Breast epithelium (tissue), 4 donors: ENCODE data around the gene SIN3B. TPM values are rescaled to one million over a fixed set of nuclear protein-coding genes. Genes with fewer than 3 reads are reported as not detected.

Experiments used
- DNase-seq, 2 donors: peaks; one replicate each; pipeline ENCODE4 v3.0.0-alpha.2; 2019; ENCODE audit warnings: low spot score in 2 of 2
- H3K27ac ChIP-seq, 2 donors: fragments of 200-600 bp; sonication (generic) in 1 of 2; one replicate each; pipeline ENCODE4 v1.5.1; 2016 to 2019; ENCODE audit warnings: mild to moderate bottlenecking in 1 of 2
- H3K27me3 ChIP-seq, 2 donors: fragments of 200-600 bp; sonication (generic) in 1 of 2; one replicate each; pipeline versions ENCODE4 v1.5.1 to v1.6.0; 2017 to 2019; ENCODE audit warnings: control low read depth in 1 of 2, mild to moderate bottlenecking in 1 of 2
- H3K36me3 ChIP-seq: fragments of 200-600 bp; one replicate; pipeline ENCODE4 v1.5.1; 2019
- H3K4me1 ChIP-seq, 2 donors: fragments of 200-600 bp; sonication (generic); one replicate each; pipeline ENCODE4 v1.5.1; 2016 to 2019; ENCODE audit warnings: control low read depth in 1 of 2
- H3K4me3 ChIP-seq, 3 donors: fragments of 200-600 bp; sonication (generic); 1 replicate in 2 of 3; 2 replicates in 1 of 3; pipeline ENCODE4 v1.5.1; 2016 to 2019; ENCODE audit warnings: mild to moderate bottlenecking in 3 of 3, moderate library complexity in 2 of 3
- H3K9me3 ChIP-seq, 2 donors: fragments of 200-600 bp; sonication (generic) in 1 of 2; one replicate each; pipeline ENCODE4 v1.5.1; 2016 to 2019; ENCODE audit warnings: control low read depth in 1 of 2
- POLR2A ChIP-seq: fragments of 450-650 bp; IDR thresholded peaks from one replicate; pipeline ENCODE4 v1.6.1; 2016; ENCODE audit warnings: antibody characterized with exemption, mild to moderate bottlenecking, moderate library complexity
- POLR2AphosphoS5 ChIP-seq, 3 donors: sonication (generic); formaldehyde crosslinking; IDR thresholded peaks; one replicate each; pipeline ENCODE4 v1.6.1; 2017; ENCODE audit warnings: antibody characterized with exemption in 3 of 3
- intact Hi-C: fragments of 100-400 bp; cut with DNase I; formaldehyde crosslinking; loops from one replicate; pipeline ENCODE4 v1.15.1; 2023; ENCODE audit warnings: low total_unique reads
- total RNA-seq, 3 donors: library from RNA; depleted of rRNA; stranded (reverse); fragments of >200 nt; gene quantifications; one replicate each; pipeline ENCODE4 v1.1.0, GENCODE V29; 2016
- TF ChIP-seq, protein P1 (sequence below), 3 donors: fragments of 450-650 bp; IDR thresholded peaks; one replicate each; pipeline ENCODE4 v1.5.1; 2016 to 2017; ENCODE audit warnings: antibody characterized with exemption in 3 of 3, mild to moderate bottlenecking in 3 of 3, moderate library complexity in 3 of 3

Gene SIN3B
- total RNA-seq, 3 donors from 2014 or later: 43.2 to 88.5 (median 48.1) TPM

- intact Hi-C loops: no loop called here
- no peaks in the 10 kb centered on the region for H3K27me3 ChIP-seq
- peaks cover 0 to 5% of the 10 kb centered on the region in 2 donors for H3K4me1 ChIP-seq
- no peaks in the 10 kb centered on the region for H3K9me3 ChIP-seq
- H3K36me3 ChIP-seq: no peaks in the 10 kb centered on the region
- TF ChIP-seq, protein P1, sequence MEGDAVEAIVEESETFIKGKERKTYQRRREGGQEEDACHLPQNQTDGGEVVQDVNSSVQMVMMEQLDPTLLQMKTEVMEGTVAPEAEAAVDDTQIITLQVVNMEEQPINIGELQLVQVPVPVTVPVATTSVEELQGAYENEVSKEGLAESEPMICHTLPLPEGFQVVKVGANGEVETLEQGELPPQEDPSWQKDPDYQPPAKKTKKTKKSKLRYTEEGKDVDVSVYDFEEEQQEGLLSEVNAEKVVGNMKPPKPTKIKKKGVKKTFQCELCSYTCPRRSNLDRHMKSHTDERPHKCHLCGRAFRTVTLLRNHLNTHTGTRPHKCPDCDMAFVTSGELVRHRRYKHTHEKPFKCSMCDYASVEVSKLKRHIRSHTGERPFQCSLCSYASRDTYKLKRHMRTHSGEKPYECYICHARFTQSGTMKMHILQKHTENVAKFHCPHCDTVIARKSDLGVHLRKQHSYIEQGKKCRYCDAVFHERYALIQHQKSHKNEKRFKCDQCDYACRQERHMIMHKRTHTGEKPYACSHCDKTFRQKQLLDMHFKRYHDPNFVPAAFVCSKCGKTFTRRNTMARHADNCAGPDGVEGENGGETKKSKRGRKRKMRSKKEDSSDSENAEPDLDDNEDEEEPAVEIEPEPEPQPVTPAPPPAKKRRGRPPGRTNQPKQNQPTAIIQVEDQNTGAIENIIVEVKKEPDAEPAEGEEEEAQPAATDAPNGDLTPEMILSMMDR (IDR thresholded peaks at IDR 0.05): no peak
- peak in 2 of 3 donors; percentile 24 to 46 for TF ChIP-seq POLR2AphosphoS5 (IDR thresholded peaks at IDR 0.05)
- H3K27ac ChIP-seq: peak within 1 kb of the TSS; percentile 52 to 69
- peak within 1 kb of the TSS; percentile 2 to 59 (median 45) for H3K4me3 ChIP-seq
- DNase-seq: peak in 1 of 2 donors; percentile 42
Observed at GRCh38 chr19:16888629-16889365, 59.6 kb downstream of the SIN3B start, which contains the start of gene F2RL3. Gene F2RL3 (plus strand): TSS chr19:16888999. CDS start chr19:16889190, 191 bp downstream.

- Histone ChIP-seq H3K9me3 (no peaks in the 10 kb centered on the region), H3K4me3 (peak overlapping the region; percentile 2 to 59 (median 45)), H3K27ac (peak overlapping the region; percentile 52 to 69), H3K36me3 (no peaks in the 10 kb centered on the region), H3K4me1 (peaks cover 0 to 5% of the 10 kb centered on the region in 2 donors), H3K27me3 (no peaks in the 10 kb centered on the region)
- no peak for TF ChIP-seq POLR2AphosphoS5 (IDR thresholded peaks at IDR 0.05)
- TF ChIP-seq, protein P1 (IDR thresholded peaks at IDR 0.05): no peak
- intact Hi-C loops: no loop called here
- no peak for DNase-seq
Observed at GRCh38 chr19:16889366-16889882, 60.2 kb downstream of the SIN3B start.

GRCh38 chr19:16889883-16890460, 60.8 kb downstream of the SIN3B start:
- TF ChIP-seq POLR2A (no peak), POLR2AphosphoS5 (IDR thresholded peaks at IDR 0.05) (no peak)
- TF ChIP-seq, protein P1 (IDR thresholded peaks at IDR 0.05): no peak
- Histone ChIP-seq H3K36me3 (no peaks in the 10 kb centered on the region), H3K4me1 (peaks cover 0 to 5% of the 10 kb centered on the region in 2 donors), H3K27me3 (no peaks in the 10 kb centered on the region), H3K9me3 (no peaks in the 10 kb centered on the region), H3K27ac (peak overlapping the region; percentile 52 to 69), H3K4me3 (peak overlapping the region in 2 of 3 donors; percentile 45 to 59)
- DNase-seq: no peak
- intact Hi-C loops: no loop called here

GRCh38 chr19:16890461-16891184, 61.4 kb downstream of the SIN3B start:
- Histone ChIP-seq H3K27me3 (no peaks in the 10 kb centered on the region), H3K4me1 (peaks cover 0 to 5% of the 10 kb centered on the region in 2 donors), H3K27ac (peak overlapping the region in 1 of 2 donors; percentile 69), H3K9me3 (no peaks in the 10 kb centered on the region), H3K4me3 (peak overlapping the region in 1 of 3 donors; percentile 59), H3K36me3 (no peaks in the 10 kb centered on the region)
- intact Hi-C loops: no loop called here
- no peak for DNase-seq
- TF ChIP-seq POLR2AphosphoS5 (IDR thresholded peaks at IDR 0.05) (no peak), POLR2A (no peak)
- TF ChIP-seq, protein P1 (IDR thresholded peaks at IDR 0.05): no peak
